Activated CD8-positive, alpha-beta memory T cell treated with anti-CD3 and anti-CD28 coated beads, Interleukin-2, amount 10 ng/mL, durations not matched to agents 7 days and 5 days (primary cell): ENCODE measurements around the gene GLYAT. TPM values are rescaled to one million over a fixed set of nuclear protein-coding genes. Genes with fewer than 3 reads are reported as not detected.

ENCODE experiments used
- ATAC-seq: fragments of 150-1000 bp; cut with Tn5 transposase; one replicate; pipeline ENCODE4 v1.10.0; 2021; ENCODE audit warnings: moderate library complexity
- CTCF ChIA-PET: fragments of 350-600 bp; sonication (Branson Sonifier 250); formaldehyde crosslinking; loops from one replicate; lab custom pipeline; 2021; ENCODE audit warnings: antibody characterized with exemption; lab: Charles Lee
- DNase-seq: peaks from one replicate; pipeline ENCODE4 v3.0.0-alpha.2; 2020
- H3K27ac Mint-ChIP-seq: one replicate; pipeline ENCODE4 v1.8.0; 2021; ENCODE audit warnings: mild to moderate bottlenecking, mixed read lengths
- H3K27me3 Mint-ChIP-seq: one replicate; pipeline ENCODE4 v1.8.0; 2021; ENCODE audit warnings: mixed read lengths
- H3K36me3 Mint-ChIP-seq: one replicate; pipeline ENCODE4 v1.8.0; 2021; ENCODE audit warnings: mild to moderate bottlenecking, mixed read lengths
- H3K4me1 Mint-ChIP-seq: one replicate; pipeline ENCODE4 v1.8.0; 2021; ENCODE audit warnings: mixed read lengths
- H3K4me3 Mint-ChIP-seq: one replicate; pipeline ENCODE4 v1.8.0; 2021; ENCODE audit warnings: mild to moderate bottlenecking, moderate library complexity, mixed read lengths
- H3K9me3 Mint-ChIP-seq: one replicate; pipeline ENCODE4 v1.8.0; 2022; ENCODE audit warnings: low read depth, mixed read lengths
- total RNA-seq, 2 experiments: library from RNA; stranded (reverse); gene quantifications; one replicate each; pipeline ENCODE4 v1.2.3, GENCODE V29; 2021

Gene GLYAT
- total RNA-seq, 2 experiments from 2014 or later: not detected

DNA sequence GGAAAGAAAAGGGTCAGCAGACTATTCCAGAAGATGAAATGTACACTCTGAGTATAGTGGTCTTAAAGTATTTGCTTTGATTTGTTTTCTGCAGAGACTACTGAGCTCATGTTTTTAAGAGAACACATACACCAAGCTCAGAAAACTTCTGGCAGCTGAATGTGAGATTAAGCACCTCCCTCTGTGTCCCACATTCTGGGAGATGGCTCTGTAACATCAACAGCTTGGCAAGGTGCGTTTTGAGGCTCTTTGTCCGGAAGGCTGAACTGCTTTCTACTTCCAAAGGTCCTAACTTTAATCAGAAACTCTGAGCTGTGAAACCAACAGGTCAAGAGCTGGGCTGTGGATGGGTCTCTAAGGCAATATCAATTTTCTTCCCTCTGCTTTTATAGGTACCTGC, 36.4 kb upstream of the GLYAT start:
- Mint-ChIP-seq H3K4me3 (no peak overlapping the region), H3K36me3 (no peaks in the 10 kb centered on the region), H3K9me3 (no peaks in the 10 kb centered on the region), H3K4me1 (no peaks in the 10 kb centered on the region), H3K27me3 (peaks cover 21% of the 10 kb centered on the region), H3K27ac (no peak overlapping the region)
- ATAC-seq (no peak), DNase-seq (no peak)
- CTCF ChIA-PET: no interaction called here

DNA sequence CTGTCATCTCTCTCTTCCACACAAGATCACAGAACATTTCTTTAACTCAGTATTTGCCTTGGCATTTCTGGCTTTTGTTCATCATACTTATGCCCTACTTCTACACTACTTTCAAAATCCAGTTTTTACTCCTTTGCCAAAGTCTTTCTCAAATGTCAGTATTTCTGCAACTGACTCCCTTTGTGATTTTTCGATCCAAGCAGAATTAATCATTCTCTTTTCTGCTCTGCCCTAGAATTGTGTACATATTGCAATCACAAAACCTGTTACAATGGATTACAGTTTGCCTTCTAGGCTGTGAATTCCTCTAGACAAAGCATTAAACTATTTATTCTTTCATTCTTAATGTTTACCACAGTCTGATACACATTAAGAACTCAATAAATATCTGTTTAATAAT, 33.3 kb upstream of the GLYAT start:
- H3K4me3 Mint-ChIP-seq: no peak overlapping the region
- ATAC-seq (no peak), DNase-seq (no peak)
- no peaks in the 10 kb centered on the region for H3K4me1 Mint-ChIP-seq
- CTCF ChIA-PET: no interaction called here
- no peak overlapping the region for H3K27ac Mint-ChIP-seq
- H3K36me3 Mint-ChIP-seq: no peaks in the 10 kb centered on the region
- peaks cover 31% of the 10 kb centered on the region for H3K27me3 Mint-ChIP-seq
- H3K9me3 Mint-ChIP-seq: no peaks in the 10 kb centered on the region

DNA sequence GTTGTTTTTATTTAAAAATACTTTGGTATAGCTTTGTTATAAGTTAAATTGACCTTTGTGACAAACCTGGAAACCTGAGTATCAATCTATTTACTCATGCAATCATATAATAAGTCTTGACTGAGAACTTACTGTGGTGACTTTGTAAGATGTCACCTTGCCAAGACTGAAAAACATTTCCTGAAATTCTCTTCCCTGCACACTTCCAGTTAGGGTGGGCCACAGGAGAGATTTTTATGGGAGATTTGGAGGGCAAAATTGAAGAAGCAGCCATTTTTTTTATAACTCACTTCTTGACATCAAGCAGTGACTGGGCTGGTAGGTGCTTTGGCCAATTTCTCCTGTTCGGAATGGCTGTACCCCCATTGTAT, 31.4 kb upstream of the GLYAT start:
- ATAC-seq (no peak), DNase-seq (no peak)
- no peaks in the 10 kb centered on the region for H3K9me3 Mint-ChIP-seq
- peaks cover 19% of the 10 kb centered on the region for H3K27me3 Mint-ChIP-seq
- H3K27ac Mint-ChIP-seq: no peak overlapping the region
- CTCF ChIA-PET: no interaction called here
- H3K4me1 Mint-ChIP-seq: no peaks in the 10 kb centered on the region
- no peaks in the 10 kb centered on the region for H3K36me3 Mint-ChIP-seq
- no peak overlapping the region for H3K4me3 Mint-ChIP-seq

DNA sequence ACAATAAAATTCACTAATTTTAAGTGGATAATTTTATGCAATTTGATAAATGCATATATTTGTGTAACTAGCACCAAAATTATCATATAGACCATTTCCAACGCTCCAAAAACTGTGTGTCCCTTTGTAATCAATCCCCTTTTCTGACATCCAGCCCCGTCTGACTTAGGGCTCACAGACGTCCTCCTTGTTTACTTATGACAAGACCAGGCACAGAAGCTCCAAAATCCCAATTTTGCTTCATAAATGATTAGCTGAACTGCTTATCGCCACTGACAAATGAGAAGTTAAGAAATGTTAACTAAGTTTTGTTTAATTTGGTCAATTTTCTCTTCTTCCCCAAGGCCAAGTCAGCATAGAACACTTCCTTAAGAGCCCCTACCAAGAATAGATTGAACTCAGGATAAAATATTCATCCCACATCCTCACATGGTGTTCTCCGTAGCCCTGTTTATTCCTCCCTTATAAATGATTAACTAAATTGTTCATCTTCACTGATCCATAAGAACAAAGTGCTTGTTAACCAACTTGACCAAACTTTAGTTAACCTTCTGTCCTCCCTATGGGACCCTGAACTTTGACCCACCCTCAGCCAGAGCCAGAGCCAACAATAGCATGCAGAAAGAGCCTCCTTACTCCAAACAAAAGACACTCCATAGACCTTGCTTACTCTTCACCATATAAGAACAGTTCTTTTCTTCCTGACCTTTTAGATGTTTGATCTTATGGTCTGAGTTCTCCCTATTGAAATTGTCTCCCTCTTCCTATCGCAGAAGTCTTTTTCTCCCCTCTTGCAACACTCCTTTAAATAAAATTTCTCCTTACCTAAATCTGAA, 30.8 kb upstream of the GLYAT start:
- no peaks in the 10 kb centered on the region for H3K9me3 Mint-ChIP-seq
- H3K4me1 Mint-ChIP-seq: no peaks in the 10 kb centered on the region
- H3K36me3 Mint-ChIP-seq: no peaks in the 10 kb centered on the region
- no peak overlapping the region for H3K27ac Mint-ChIP-seq
- H3K4me3 Mint-ChIP-seq: no peak overlapping the region
- ATAC-seq: no peak
- CTCF ChIA-PET: no interaction called here
- no peak for DNase-seq
- peaks cover 19% of the 10 kb centered on the region for H3K27me3 Mint-ChIP-seq

DNA sequence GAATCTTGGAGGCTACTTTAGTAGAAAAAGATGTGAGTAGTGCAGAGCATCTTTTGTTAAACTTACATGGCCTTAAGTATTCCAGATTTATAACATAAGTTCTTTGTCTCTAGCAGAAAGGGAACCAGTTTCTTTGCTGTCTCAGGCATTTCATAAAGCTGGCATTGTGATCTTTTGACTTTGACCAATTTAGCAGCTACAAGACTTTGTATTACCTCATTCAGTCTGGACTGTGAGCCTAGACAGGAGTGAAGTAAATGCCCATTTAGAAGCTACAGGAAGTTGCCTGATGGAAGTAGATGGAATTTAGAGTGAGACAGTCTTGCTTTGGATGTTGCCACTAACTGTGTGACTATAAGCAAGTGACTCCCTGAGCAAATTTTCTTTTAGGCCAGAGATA, 25.7 kb upstream of the GLYAT start:
- no peak for DNase-seq
- H3K4me1 Mint-ChIP-seq: no peaks in the 10 kb centered on the region
- CTCF ChIA-PET: no interaction called here
- H3K36me3 Mint-ChIP-seq: no peaks in the 10 kb centered on the region
- H3K4me3 Mint-ChIP-seq: no peak overlapping the region
- H3K9me3 Mint-ChIP-seq: no peaks in the 10 kb centered on the region
- H3K27ac Mint-ChIP-seq: no peak overlapping the region
- ATAC-seq: no peak
- H3K27me3 Mint-ChIP-seq: peaks cover 9% of the 10 kb centered on the region

DNA sequence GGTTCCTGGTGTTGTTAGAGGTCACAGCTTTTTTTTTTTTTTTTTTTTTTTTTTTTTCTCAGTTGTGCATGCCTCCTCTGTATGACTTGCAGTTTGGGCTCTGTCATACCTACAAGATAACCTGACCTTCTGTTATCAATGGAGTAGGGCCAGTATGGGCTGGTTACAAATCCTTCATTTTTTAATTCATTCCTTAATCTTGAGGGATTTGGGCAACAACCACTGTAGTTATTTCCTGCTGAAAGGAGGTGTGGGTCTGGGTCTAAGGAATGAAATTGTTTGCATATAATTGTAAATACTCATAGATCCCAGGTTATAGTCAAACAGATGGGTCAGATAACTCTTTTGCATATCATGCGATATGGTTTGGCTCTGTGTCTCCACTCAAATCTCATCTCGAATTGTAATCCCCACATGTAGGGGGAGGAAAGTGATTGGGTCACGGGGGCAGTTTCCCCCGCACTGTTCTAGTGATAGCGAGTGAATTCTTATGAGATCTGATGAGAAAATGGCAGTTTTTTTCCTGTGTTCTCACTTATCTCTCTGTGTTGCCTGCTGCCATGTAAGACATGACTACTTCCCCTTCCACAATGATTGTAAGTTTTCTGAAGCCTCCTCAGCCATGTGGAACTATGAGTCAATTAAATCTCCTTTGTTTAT, 14.1 kb upstream of the GLYAT start:
- Mint-ChIP-seq H3K4me3 (no peak overlapping the region), H3K4me1 (peaks cover 11% of the 10 kb centered on the region), H3K9me3 (peaks cover under 1% of the 10 kb centered on the region), H3K27ac (no peak overlapping the region), H3K27me3 (peaks cover 11% of the 10 kb centered on the region), H3K36me3 (no peaks in the 10 kb centered on the region)
- CTCF ChIA-PET: no interaction called here
- DNase-seq (no peak), ATAC-seq (no peak)

DNA sequence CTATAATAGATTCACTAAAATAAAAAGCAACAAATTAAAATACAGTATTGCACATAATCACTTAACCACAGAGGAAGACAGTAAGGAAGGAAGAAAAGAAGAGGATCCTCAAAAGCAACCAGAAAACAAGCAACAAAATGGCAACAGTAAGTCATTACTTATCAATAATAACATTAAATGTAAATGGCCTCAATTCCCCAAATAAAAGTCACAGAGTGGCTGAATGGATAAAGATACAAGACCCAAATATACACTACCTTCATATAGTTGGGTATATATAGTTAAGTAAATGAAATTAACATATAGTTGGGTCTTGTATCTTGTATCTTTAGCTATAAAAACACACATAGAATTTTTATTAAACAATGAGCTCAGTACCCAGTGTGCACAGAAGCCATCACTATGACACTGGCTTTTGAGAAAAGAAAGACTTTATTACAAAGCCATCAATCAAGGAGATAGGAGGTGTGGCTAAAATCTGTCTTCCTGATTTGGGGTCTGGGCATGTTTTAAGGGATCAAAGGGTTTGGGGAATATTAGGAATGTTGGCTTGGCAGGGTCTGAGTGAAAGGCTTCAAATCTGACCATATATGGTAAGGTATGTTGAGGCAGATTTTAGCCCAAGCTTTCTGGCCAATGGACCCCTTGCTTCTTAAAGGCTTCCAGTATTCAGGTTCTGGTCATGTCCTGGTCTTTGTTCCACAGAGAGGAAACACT, 13.4 kb upstream of the GLYAT start:
- Mint-ChIP-seq H3K9me3 (peaks cover 2% of the 10 kb centered on the region), H3K27me3 (peaks cover 13% of the 10 kb centered on the region), H3K4me1 (peaks cover 11% of the 10 kb centered on the region), H3K36me3 (no peaks in the 10 kb centered on the region), H3K27ac (no peak overlapping the region), H3K4me3 (no peak overlapping the region)
- DNase-seq: no peak
- CTCF ChIA-PET: no interaction called here
- no peak for ATAC-seq

DNA sequence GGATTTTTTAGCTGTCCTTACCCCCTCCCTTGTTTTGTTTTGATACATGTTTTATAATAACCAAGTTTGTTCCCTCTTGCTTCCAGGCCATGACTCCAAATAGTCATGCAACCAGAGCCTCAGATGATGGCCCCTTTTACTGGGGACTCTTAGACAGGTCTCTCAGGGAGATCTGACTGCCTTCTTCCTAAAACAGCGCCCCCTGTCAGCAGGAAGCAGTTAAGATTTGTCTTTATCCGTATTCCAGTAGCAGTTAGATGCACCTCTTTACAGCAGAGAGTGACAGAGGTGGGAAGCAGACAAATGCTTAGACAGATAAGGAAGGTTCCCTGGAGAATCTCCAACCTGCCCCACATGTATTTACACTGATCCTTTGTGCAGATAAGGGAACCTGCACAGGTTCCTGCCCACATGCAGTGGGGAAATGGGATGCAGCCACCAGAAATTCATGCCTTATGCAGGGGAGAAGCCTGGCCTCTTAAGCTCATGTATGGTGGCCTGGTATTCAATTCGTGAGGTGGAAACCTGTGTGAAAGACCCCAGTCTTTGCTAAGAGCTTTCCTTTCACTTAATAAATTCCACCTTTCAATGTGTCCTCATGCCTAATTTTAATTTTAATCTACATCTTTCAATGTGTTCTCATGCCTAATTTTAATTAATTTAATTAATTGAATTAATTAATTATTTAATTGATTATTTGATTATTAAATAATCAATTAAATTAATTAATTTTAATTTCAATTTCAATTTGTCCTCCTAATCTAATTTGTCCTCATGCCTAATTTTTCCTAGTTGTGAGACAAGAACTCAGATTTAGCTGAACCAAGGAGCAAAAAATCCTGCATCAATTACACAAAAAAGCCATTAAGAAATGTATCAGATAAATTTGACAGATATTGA, 11.5 kb upstream of the GLYAT start:
- H3K4me3 Mint-ChIP-seq: no peak overlapping the region
- H3K4me1 Mint-ChIP-seq: peaks cover 11% of the 10 kb centered on the region
- CTCF ChIA-PET: no interaction called here
- DNase-seq: no peak
- H3K27ac Mint-ChIP-seq: no peak overlapping the region
- peaks cover 2% of the 10 kb centered on the region for H3K9me3 Mint-ChIP-seq
- ATAC-seq: no peak
- H3K36me3 Mint-ChIP-seq: no peaks in the 10 kb centered on the region
- H3K27me3 Mint-ChIP-seq: peaks cover 13% of the 10 kb centered on the region

DNA sequence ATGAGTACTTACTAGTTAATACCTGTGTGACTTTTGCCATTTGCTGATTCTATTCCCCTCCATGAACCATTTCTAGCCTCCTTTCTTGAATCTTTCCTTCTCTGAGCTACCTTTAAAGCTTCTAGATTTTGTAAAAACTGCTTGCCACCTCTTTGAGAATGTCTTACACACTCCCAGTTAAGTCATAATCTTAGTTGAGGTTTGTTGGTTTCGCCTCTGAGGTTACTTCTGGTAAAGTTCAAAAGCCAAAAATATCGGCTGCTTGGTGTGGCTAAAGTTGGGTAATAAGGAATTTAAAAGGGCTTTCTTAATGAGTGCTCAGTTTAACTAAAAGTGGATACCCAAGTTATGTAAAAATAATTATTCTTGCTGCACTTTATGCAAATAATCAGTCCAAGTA, 10.4 kb upstream of the GLYAT start:
- H3K9me3 Mint-ChIP-seq: peaks cover 2% of the 10 kb centered on the region
- ATAC-seq: no peak
- no peak overlapping the region for H3K4me3 Mint-ChIP-seq
- H3K27ac Mint-ChIP-seq: no peak overlapping the region
- no peak for DNase-seq
- H3K27me3 Mint-ChIP-seq: peaks cover 13% of the 10 kb centered on the region
- CTCF ChIA-PET: no interaction called here
- no peaks in the 10 kb centered on the region for H3K36me3 Mint-ChIP-seq
- peaks cover 11% of the 10 kb centered on the region for H3K4me1 Mint-ChIP-seq

DNA sequence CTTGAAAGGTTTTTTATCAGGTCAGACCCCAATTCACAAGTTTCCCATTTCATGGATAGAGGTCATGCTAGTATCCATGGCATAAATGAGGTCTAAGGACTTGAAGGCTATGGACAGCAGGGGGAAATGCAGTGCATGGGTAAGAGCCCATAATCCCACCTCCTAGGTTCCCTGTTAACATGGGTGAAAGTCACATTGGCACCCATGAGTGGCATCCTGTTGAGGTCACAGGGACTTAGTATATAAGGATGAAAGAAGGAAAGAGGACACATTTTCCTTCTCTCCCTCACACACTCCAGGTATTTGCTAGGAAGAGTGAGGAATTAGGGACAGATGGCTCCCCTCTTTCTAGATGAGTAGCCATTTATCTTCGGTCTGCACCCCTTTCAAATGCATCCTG, 9.4 kb upstream of the GLYAT start:
- H3K27me3 Mint-ChIP-seq: peaks cover 13% of the 10 kb centered on the region
- DNase-seq (no peak), ATAC-seq (no peak)

DNA sequence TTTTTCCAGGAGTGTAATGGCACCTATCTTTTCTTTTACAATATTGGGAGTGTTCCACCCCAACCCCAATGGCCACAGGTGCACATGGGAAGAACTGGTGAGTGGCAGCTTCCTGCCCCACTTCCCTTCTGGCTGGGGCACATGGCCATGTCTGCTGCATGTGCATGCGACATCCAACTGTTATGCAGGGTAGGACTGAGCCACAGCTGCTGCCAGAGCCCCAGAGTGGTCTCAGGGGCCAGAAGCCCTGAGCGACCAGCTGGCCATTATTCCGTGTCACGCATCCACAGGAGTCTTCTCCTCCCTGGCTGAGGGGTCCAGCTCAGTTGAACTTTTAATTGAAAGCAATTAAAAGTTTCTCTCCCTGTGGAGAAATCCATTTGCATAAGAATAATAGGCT, 8.7 kb upstream of the GLYAT start:
- Mint-ChIP-seq H3K4me3 (no peak overlapping the region), H3K36me3 (no peaks in the 10 kb centered on the region), H3K9me3 (peaks cover 2% of the 10 kb centered on the region), H3K4me1 (peaks cover 11% of the 10 kb centered on the region), H3K27me3 (peaks cover 13% of the 10 kb centered on the region), H3K27ac (no peak overlapping the region)
- ATAC-seq (no peak), DNase-seq (no peak)
- CTCF ChIA-PET: no interaction called here

More for the DNA sequence above, 9.4 kb upstream of the GLYAT start:
- Mint-ChIP-seq H3K4me1 (peaks cover 11% of the 10 kb centered on the region), H3K4me3 (no peak overlapping the region), H3K36me3 (no peaks in the 10 kb centered on the region), H3K27ac (no peak overlapping the region), H3K9me3 (peaks cover 2% of the 10 kb centered on the region)
- CTCF ChIA-PET: no interaction called here

DNA sequence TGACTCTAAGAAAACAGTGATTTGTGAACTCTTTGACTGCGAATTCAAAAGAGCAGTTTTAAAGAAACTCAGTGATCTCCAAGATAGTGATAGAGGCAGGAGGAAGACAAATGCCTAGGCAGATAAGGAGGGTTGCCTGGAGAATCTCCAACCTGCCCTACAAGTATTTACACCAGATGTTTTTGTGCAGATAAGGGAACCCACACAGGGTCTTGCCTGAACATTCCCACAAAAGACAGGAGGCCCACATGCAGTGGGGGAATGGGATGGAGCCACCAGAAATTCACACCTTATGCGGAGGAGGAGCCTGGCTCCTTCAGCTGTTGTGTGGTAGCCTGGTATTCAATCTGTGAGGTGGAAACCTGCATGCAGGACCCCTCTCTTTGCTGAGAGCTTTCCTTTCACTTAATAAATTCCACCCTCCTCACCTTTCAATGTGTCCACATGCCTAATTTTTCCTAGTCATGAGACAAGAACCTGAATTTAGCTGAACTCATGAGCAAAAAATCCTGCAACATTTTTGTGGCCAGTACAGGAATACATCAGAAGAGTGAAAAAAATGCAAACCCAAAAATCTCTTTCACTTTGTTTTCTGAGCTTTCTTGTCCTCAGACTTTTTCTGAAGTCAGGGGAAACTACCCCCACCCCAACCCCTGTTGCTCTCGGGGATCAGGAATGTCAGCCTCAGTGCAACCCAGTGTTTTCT, 8.1 kb upstream of the GLYAT start:
- peaks cover 13% of the 10 kb centered on the region for H3K27me3 Mint-ChIP-seq
- H3K9me3 Mint-ChIP-seq: peaks cover 2% of the 10 kb centered on the region
- CTCF ChIA-PET: no interaction called here
- H3K4me3 Mint-ChIP-seq: no peak overlapping the region
- ATAC-seq: no peak
- peaks cover 11% of the 10 kb centered on the region for H3K4me1 Mint-ChIP-seq
- H3K27ac Mint-ChIP-seq: no peak overlapping the region
- no peak for DNase-seq
- no peaks in the 10 kb centered on the region for H3K36me3 Mint-ChIP-seq
